ENCODE results near the gene ZNHIT6.

GRCh38 chr1:85656256-85656655, 52.0 kb downstream of the ZNHIT6 start:
- no peak for TF ChIP-seq CTCF (IDR thresholded peaks at IDR 0.05; ENCODE audit: insufficient read depth, low read length, poor library complexity, severe bottlenecking)
- TF ChIP-seq EZH2phosphoT487 (conservative IDR thresholded peaks at IDR 0.05; ENCODE audit: low read length) = no peak
